ENCODE results near the gene PRPS1.

- TF ChIP-seq POLR2AphosphoS5 (IDR thresholded peaks at IDR 0.05; ENCODE audit: low read depth, low read length) (no peak), TAF1 (IDR thresholded peaks at IDR 0.05; ENCODE audit: borderline replicate concordance, insufficient read depth, low read length) (no peak), REST (IDR thresholded peaks at IDR 0.05; ENCODE audit: insufficient read depth in 1 of 2, low read depth in 2 of 2, low read length in 2 of 2) (no peak)
Observed at GRCh38 chrX:107677501-107677901, 49.2 kb downstream of the PRPS1 start.

All from PFSK-1 (cell line).